AG04449 (cell line): ENCODE results near the gene NEBL.
"Not testable (repeated sequence)": the region's sequence is repeated elsewhere in the genome, so short reads cannot be mapped to it uniquely, and the experiment has no call there.

Experiments used
- CTCF ChIA-PET: fragments of 350-600 bp; formaldehyde crosslinking; extraction: SDS; loops from one replicate; lab custom pipeline; 2021; ENCODE audit warnings: antibody characterized with exemption; lab: Yijun Ruan, JAX
- POLR2A ChIA-PET: fragments of 400-600, 350-600 bp; formaldehyde crosslinking; extraction: SDS; loops from one replicate; lab custom pipeline; 2020; ENCODE audit warnings: antibody characterized with exemption, inconsistent platforms; lab: Yijun Ruan, JAX
- DNase-seq: peaks from one replicate; pipeline ENCODE4 v3.0.0-alpha.2; 2010; ENCODE audit warnings: low read depth, low spot score
- H3K4me3 ChIP-seq: 2 replicates; pipeline ENCODE4 v1.5.1; 2011; ENCODE audit warnings: low read depth, mild to moderate bottlenecking, control low read depth, low read length
- CTCF ChIP-seq: IDR thresholded peaks from one replicate; pipeline ENCODE4 v1.5.1; 2011; ENCODE audit warnings: mild to moderate bottlenecking, moderate library complexity, low read length, control low read depth, inconsistent platforms; ENCODE audit not compliant: insufficient read depth; ENCODE audit errors: missing control alignments

Gene NEBL

GRCh38 chr10:20897146-20897825 lies at the start of gene NEBL:
TSS of gene NEBL (minus strand) at chr10:20897311. CDS start at chr10:20897205, 106 bp downstream.
- POLR2A ChIA-PET: no interaction called here
- CTCF ChIA-PET: no interaction called here
- no peak for TF ChIP-seq CTCF
- no peak for DNase-seq
- H3K4me3 ChIP-seq: no peak within 1 kb of the TSS

GRCh38 chr10:20945546-20946332 lies 48.6 kb upstream of the NEBL start:
- no peak for DNase-seq
- CTCF ChIA-PET: no interaction called here
- TF ChIP-seq CTCF: no peak
- H3K4me3 ChIP-seq: no peak overlapping the region
- POLR2A ChIA-PET: no interaction called here

GRCh38 chr10:20944789-20945502 lies 47.8 kb upstream of the NEBL start:
- no peak overlapping the region for H3K4me3 ChIP-seq
- TF ChIP-seq CTCF: no peak
- no peak for DNase-seq
- POLR2A ChIA-PET: no interaction called here
- CTCF ChIA-PET: no interaction called here

GRCh38 chr10:20939414-20939813 lies 42.3 kb upstream of the NEBL start:
- POLR2A ChIA-PET, DNase-seq, H3K4me3 ChIP-seq, CTCF ChIA-PET: not testable (repeated sequence)

- no peak for TF ChIP-seq CTCF
- CTCF ChIA-PET: no interaction called here
- no peak overlapping the region for H3K4me3 ChIP-seq
- POLR2A ChIA-PET: no interaction called here
- no peak for DNase-seq
These were observed 39.3 kb upstream of the NEBL start for GRCh38 chr10:20936396-20936795.

GRCh38 chr10:20935931-20936330 lies 38.8 kb upstream of the NEBL start:
- POLR2A ChIA-PET: no interaction called here
- DNase-seq: no peak
- CTCF ChIA-PET: no interaction called here

More at GRCh38 chr10:20935931-20936330, 38.8 kb upstream of the NEBL start:
- H3K4me3 ChIP-seq: no peak overlapping the region
- no peak for TF ChIP-seq CTCF
